ENCODE results near the gene VEGFC.

The VEGFC gene

DNA sequence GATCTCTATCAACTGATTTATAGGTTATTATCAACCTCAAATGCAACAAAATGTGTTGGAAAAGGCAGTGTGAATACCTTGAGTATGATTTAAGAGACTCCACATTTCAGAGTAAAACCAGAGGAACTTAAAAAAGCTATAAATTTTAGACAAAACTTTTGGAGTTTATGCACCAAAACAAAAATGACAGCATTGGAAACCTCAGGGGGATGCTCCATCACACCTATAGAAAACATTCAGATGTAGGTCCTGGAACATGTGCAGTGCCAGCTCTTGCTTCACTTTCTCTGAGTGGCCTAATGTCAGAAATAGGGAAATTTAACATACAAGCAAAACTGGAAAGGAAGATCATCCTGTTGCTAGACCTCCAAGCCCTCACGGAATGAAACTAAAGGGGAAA lies 5.8 kb upstream of the VEGFC start:
- DNase-seq (ENCODE audit: low read depth in 2 of 2): no peak

DNA sequence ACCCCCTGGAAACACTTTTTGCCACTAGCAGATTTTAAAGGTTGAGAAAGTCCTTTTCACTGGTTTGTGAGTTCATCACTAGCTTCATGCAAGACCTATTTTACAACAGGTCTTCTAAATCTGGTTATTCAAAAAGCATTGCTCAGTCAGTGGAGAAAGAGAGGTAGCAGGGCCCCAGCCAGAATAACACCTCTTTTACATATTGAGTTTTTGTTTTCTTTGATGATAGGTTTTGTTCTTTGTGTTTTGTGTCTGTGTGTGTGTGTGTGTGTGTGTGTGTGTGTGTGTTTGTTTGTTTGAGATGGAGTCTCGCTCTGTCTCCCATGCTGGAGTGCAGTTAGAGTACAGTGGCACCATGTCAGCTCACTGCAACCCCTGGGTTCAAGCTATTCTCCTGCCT lies 2.7 kb upstream of the VEGFC start:
- DNase-seq (ENCODE audit: low read depth in 2 of 2): no peak

DNA sequence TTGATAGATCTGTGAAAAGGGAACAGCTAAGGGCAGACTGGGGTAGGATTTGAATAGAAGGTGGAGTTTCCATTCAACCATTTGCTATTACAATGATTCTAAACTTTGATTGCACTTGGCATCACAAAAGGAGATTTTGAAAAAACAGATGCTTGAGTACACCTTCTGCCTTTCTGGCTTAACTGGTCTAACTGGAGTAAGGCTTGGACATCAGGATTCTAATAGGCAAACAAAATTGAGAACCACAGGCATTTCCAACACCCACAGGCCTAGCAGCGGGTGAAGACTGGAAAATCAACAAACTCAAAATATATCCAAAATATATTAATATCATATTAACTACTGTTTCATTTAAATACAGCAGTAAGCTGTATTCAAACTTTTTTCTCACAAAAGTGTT lies 1.9 kb upstream of the VEGFC start:
- no peak for DNase-seq (ENCODE audit: low read depth in 2 of 2)

DNA sequence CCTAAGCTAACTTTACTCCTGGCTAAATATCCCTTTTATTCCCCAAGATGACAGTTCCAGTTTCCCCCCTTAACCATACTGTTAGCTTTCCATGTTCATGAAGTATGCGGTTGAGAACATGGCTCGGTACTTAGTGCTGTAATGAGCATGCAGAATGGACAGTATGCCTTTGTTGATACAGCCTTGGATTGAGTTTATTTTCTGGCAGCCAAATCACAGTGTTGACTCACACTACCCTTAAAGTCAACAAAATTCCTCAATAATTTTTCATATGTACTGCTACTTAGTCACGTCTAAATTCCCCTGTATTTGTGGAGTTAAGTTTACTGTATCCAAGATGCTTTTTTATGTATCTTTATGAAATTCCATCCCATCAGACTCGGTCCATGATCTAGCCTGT lies 1.4 kb upstream of the VEGFC start:
- no peak for DNase-seq (ENCODE audit: low read depth in 2 of 2)

DNA sequence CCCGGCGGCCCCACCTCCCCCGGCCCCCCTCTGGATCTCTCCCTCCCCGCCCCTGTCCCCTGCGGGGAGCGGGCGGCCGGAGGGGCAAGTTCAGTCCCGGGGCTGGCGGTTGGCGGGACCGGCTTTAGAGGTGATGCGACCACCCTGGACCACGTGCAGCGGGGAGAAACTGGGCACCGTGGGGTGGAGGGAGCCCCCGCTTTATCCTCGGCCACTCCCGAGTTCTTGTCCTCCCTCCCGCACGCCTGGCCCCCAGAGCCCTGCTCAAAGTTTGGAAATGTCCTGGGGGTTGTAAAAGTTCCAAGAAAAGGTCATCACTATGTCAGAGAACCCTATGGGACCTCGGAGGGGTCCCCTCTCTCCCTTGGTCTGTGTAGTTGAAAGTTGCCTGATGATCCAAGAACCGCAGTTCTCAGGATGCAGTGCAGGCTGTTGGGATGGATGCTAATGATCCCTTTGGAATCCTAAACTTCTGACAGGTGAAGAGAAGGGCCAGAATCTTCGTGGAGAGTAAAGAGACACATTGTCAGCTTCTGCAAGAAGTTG lies 411 bp upstream of the VEGFC start:
- no peak for DNase-seq (ENCODE audit: low read depth in 2 of 2)

DNA sequence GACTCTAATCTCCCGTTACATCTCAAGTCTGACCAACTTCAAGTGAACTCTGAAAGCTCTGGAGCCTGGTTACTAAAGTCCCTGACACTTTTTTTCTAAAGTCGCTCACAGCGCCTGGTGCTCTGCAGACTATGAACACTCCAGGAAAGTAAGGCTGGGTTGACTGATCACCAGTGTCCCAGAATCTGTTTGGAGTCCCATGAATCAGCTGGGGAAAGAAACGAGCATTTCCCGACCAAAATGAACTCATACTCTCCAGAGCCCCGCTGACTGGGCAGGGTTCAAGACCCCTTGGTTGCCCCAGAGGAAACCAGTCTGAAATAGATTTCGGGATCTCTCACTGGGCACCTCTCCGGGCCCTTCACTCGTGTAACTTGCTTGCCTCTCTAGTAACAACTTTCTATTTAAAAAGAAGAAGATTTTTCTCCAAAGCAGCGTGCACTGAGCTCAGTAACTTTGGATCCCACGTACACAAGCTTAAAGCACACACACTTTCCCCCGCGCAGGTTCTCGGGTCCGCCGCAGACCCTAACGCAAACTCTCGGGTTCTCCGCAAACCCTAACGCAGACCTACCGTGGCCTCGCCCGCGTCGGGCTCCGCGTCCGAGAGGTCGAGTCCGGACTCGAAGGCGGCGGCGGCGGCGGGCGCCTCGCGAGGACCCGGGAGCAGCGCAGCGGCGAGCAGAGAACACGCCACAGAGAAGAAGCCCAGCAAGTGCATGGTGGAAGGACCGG lies 964 bp downstream of the VEGFC start:
- no peak for DNase-seq (ENCODE audit: low read depth in 2 of 2)

DNA sequence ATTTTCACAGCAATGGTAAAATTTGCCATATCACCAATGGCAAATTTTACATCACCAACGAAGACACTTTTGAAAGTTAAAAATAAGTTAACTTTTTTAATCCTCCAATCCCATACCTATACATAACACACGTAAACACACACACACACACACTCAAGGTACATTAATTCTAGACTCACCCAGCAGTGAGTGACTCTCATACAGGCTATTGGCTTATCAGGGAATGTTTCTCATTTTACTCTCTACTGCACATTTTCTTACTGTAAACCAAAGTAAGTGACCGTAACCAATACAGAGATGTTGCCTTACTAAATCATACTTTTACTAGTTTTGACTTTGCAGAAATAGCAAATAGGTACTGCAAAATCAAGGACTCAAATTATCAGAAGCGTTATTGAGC lies 2.3 kb downstream of the VEGFC start:
- no peak for DNase-seq (ENCODE audit: low read depth in 2 of 2)

DNA sequence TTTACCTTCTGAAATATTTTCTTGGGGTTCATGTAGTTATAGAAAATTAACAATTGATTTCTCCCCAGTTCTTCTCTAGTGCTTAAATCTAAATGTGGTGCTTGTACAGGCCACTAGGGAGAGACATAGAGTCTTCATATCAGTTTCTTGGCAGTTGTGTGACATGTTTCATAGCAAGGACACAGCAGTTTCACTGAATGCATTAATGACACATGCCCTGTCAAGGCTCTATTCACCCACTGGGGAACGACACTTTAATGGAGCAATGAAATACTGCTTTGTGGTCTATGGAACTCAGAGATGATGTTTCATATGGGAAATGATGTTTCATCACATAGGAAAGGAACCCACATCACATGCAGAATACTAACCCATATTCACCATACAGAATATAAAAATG lies 2.8 kb downstream of the VEGFC start:
- DNase-seq (ENCODE audit: low read depth in 2 of 2): no peak

DNA sequence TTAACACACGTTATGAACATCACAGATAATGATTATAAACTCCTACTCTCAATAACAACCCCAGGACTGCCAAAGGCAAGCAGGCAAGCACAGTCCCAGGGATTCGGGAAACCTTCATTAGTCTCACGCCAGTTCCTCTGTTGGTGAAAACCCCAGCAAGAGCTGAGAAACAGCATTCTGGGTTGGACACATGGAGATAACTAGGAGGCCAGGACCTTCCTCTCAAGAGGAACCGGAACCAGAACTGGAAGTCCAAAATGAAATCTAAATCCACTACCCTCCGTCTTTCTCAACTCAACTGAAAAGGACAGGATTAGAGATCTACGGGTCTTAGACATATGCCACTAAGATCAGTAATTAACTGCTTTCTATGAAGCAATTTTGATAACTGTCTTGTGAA lies 3.8 kb downstream of the VEGFC start:
- DNase-seq (ENCODE audit: low read depth in 2 of 2): no peak

DNA sequence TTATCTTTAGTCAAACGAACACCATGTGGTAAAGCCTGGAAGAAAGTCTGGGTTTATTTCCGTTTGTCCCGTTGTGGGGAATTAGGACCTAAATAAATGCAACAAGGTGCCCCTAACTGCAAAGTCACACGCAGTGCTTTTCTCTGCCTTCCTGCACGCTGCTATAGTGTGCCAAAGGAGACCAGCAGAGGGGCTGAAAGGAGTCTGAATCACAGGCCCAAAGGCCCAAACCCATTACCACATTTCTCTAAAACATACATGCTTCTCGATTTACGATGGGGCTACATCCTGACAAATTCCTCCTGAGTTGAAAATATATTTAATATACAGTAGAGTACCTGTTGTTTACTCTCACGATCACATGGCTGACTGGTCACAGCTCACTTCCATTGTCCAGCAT lies 4.5 kb downstream of the VEGFC start:
- DNase-seq (ENCODE audit: low read depth in 2 of 2): no peak

DNA sequence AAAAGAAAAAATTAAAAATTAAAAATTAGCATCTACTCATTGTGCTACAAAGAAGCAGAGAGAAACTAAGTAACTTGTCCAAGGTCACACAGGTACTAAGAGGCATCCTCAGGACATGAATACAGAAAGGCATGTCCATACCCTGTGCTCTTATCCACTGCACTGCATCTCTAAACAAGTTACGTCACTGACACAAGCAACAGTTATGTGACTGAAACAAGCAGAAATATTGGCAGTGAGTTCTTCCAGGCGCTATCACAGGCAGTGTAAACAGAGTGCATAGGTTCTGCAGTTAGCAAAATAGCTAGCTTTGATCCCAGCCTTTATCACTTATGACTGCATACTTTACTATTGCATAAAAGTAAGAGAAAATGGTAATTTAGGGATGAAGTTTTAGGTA lies 7.9 kb downstream of the VEGFC start:
- no peak for DNase-seq (ENCODE audit: low read depth in 2 of 2)

DNA sequence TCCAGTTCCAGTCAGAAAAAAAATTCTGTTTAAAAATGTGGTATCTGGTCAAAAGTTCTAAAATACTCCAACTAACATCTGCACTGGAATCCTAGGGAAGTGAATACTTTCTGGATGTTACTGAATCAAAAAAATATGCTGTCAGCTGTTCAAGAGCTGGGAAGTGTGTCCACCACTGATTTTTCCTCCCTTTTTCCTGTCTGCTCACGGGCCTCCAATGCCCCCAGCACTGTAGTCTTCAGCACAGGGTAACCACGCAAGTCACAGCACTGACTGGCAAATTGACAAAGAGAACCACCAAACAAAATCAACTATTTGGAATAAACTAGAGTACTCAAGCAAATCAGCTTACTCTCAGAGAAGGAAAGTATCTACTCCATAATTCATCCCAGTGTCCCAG lies 9.9 kb downstream of the VEGFC start:
- DNase-seq (ENCODE audit: low read depth in 2 of 2): no peak

DNA sequence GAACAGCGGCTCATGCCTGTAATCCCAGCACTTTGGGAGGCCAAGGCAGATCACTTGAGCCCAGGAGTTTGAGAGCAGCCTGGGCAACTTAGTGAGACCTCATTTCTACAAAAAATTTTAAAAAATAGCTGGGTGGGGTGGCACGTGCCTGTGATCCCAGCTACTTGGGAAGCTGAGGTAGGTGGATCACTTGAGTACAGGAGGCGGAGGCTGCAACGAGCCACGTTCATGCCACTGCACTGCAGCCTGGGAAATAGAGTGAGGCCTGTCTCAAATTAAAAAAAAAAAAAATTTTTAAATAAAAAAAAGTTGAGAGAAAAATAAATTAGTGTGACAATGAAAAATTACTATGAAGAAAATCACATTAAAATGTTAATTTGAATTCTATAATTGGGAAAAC lies 10.5 kb downstream of the VEGFC start:
- DNase-seq (ENCODE audit: low read depth in 2 of 2): no peak

DNA sequence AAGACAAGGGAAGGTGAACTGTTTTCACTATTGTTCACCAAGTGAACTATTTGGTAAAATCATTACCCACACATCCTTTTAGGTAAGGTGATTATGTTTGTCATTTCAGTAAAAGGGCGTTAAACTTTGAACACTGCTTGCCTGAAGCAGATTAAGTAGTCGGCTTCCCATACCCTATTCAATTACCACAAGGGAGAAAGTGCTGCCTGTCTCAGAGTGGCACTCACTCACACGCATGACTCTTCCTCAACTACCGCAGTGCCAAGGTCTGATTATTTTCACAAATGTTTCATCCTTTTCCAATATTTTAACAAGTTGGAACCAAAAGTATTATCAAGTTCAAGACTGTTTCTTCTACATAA lies 11.0 kb downstream of the VEGFC start:
- no peak for DNase-seq (ENCODE audit: low read depth in 2 of 2)

DNA sequence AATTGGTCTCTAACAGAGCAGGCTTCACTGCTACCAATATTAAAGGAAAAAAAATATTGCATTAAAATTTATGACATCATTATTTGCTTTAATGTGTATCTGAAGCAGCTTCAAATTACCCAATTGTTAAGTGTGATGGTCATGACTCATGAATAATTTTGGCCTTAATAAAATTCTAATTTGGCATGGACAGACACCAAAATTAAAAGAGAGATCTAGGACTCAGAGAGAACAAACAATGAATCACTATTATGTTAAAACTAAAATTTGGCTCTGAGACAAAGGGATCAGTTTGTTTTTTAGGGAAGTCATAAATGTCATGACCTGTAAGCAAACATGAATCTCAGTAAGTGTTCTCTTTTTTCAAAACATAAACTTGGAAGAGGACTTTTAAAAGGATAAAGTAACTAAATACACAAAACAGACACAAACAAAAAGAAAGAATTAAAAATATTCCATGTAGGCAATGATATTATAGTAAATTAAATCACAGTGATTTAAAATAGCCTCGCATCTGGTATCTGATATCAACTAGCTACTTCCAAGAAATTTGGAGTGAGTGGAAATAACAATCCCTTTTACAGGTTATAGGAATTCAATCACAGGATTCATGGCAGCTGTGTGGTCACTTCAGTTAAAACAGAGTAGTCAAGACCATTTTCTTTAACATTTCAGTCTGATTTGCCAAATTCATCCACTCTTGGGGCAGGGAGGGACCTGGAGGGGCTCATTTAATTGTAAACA lies 11.6 kb downstream of the VEGFC start:
- no peak for DNase-seq (ENCODE audit: low read depth in 2 of 2)

DNA sequence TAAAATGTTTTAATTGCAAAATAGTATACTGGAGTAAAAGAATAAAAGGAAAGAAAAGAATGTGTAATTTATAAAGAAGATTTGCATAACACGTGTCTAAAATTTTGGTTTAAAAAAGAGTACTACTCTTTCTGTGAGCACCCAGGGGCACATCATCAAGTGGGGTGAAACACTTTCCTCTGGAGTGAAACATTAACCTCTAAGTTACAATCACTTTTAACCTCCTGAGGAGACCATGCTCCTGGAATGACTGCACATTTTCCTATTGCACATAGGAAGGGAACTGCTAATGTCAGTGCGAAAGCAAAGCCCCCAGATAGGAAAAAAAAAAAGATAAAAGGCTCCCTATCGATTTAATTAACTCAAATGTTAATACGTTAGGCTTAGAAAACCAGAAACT lies 13.3 kb downstream of the VEGFC start:
- no peak for DNase-seq (ENCODE audit: low read depth in 2 of 2)

DNA sequence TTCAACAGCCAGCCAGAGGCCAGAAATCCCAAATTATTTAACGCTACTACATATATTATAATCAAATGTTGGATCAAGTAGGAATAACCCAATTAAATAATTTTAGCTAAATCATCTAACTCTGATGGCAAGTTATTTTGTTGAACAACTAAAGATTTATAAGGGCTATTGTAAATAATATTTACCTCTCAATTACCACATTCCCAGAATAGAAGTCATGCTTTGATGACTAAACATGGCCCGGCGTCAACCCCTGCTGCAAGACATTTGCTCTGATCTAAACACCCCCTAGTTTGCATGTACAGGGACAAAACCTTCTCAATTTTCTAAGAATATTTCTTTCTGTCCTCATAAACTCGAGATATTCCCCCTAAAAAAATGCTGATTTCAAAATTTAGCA lies 14.2 kb downstream of the VEGFC start:
- DNase-seq (ENCODE audit: low read depth in 2 of 2): no peak

DNA sequence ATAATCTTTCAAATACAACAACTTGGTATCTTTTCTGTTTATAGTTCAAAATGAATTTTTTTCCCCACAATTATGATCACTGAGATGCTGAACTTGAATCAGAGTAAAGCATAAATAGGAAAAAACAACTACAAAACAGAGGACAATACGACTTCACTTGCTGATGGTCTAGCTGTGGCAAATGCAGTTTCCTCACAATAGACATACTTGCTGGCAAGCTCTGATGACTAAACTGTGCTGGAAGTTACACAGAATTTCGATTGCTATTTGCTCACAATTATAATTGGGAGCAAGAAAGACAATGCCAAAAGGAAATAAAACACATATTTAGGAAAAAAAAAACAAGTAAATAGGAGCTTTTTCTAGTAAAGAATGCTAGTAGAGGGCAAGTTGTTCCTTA lies 14.7 kb downstream of the VEGFC start:
- DNase-seq (ENCODE audit: low read depth in 2 of 2): no peak

DNA sequence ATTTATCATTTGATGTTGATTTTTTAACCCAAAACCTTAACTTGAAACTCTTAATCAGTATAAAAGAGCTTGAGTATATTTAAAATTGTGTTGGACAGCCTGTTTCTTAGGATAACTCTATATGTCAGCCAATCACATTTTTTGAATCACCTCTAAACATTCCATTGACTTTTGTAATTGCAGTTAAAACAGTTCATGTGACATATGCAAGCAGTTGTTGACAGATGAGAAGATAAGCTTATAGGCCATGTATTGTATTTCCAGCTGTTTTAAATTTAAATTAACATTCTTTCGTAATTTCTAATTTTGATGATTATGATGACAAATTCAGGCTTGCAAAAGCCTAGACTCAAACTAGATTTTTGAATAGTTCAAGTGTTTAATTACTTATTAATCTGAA lies 17.4 kb downstream of the VEGFC start:
- DNase-seq (ENCODE audit: low read depth in 2 of 2): no peak

DNA sequence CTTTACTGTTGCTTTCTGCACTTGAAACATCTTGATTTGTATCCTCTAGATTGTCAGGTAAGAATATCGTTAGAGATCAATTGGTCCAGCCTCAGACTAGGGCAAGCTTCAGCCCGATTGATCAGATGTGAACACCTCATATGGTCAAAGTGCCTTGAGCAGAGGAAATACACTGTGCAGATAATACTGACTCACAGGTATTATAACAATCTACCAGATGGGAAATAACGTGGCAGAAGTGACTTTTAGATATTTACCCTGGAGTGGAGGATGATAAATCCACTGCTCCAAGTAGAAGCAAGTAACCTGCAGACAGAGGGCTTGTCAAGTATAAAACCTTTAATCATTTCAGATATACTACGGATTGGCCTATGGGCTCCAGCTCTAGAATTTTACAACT lies 17.9 kb downstream of the VEGFC start:
- no peak for DNase-seq (ENCODE audit: low read depth in 2 of 2)

DNA sequence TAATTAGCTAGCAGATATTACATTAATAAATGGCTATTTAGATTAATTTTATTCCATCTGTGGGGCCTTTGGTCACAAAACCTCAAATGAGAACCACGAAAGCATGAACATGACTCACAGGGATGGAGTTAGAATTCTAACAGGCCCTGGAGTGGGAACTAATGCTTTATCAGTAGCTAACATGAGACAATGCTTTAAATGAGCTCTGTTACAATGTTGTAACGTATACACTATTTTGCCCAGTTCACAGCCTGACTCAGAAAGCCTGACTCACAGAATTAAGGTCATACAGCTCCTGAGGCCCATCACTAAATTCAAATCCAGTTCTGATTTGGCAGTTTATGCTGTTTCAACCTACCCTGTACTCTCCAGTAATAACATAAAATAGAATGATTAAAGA lies 23.2 kb downstream of the VEGFC start:
- no peak for DNase-seq (ENCODE audit: low read depth in 2 of 2)

DNA sequence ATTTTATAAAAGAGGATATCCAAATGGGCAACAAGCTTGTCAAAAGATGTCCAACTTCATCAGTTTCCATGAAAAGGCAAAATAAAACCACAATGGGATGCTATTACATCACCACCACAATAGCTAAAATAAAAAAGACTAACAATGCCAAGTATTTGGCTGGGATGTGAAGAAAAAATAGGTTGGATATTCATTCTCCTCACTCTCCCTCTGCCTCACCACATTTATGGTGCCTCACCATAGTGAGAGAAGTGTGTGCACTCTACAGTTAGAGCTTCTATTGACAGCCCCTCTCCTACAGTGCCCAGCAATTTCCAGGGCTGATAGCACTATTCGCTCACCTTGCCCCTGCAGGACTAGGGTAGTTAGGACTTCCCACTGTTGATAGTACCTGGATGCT lies 25.5 kb downstream of the VEGFC start:
- no peak for DNase-seq (ENCODE audit: low read depth in 2 of 2)

DNA sequence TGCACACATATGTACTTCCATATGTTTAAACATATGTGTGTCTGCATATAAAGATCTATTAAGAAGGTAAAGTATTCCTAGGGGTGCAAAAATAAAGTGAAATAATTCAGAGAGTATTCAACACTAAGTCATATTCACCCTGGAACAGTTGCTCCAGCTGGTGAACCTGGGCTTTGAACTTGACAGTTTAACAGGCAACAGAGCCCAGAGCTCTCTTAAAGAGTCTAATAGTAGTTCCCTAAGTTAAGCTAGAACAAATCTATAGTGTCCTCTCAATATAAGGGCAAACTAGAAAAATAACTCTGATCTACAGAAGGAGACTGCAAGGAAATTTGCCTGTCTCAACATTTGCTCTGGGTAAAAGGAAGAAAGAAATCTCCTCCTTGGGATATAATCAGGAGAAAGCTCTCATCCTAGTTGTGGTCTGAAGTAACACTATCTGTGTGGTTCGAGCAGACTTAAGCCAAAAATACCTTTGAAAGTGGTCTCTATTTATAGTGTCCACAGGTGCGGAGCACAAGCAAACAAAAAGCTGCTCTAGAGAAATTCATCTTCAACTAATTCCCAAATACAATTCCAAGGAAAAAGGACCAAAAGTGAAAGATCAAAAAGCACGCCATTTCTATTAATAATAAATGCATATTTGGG lies 29.9 kb downstream of the VEGFC start:
- DNase-seq (ENCODE audit: low read depth in 2 of 2): no peak

All from stimulated activated CD8-positive, alpha-beta memory T cell treated with anti-CD3 and anti-CD28 coated beads, Interleukin-15, amount 100 ng/mL, for 4 hours (primary cell).